Activated T-helper 1 cell treated with anti-CD3 and anti-CD28 coated beads, Interleukin-2, amount 50 U/mL, for 16 hours (primary cell): Measurements from ENCODE around the gene RPEL1.

ENCODE experiments used
- DNase-seq, 2 donors: peaks; one replicate each; pipeline ENCODE4 v3.0.0-alpha.2; 2020; ENCODE audit warnings: low read depth in 1 of 2, low spot score in 1 of 2

Gene RPEL1

GRCh38 chr10:103278537-103278823 lies 32.8 kb downstream of the RPEL1 start:
- DNase-seq: no peak

GRCh38 chr10:103278862-103279298 lies 33.2 kb downstream of the RPEL1 start:
- DNase-seq: peak in 1 of 2 donors; percentile 17

DNA sequence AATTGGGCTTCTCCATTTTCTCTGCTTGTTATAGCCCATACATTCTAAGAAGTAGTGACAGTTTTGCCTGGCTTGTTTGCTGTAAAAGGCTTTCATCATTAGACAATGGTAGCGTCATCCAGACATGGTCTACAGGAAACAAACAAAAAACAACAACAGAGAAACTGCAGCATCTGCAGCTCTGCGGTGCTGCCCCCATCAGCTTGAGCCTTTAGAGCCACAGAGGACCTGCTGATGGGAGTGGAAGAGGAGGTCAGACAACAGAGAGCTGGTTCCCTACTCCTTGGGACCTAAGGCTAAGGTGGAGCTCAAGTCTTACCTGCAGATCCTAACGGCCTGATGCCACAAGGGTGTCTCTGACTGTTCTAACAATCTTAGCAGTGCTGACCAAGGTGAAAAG lies 34.3 kb downstream of the RPEL1 start:
- no peak for DNase-seq

DNA sequence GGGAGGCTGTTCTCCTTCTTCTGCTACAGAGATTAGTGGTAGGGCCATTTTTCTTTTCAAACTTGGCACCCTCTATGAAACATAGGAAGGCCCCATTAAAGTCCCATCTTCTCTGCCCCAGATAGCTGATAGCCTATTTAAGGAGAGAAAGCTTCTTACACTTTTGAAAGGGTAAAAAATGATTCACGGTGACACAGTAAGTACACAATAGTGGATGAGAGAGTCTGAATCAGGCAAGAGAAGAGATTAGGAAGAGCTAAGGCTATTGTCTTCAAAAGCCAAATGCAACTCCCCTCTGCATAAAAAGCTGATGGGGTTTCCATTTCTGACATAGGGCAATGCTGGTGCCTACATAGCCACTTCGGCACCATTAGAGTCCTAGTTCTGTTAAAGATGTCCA lies 34.8 kb downstream of the RPEL1 start:
- DNase-seq: no peak

DNA sequence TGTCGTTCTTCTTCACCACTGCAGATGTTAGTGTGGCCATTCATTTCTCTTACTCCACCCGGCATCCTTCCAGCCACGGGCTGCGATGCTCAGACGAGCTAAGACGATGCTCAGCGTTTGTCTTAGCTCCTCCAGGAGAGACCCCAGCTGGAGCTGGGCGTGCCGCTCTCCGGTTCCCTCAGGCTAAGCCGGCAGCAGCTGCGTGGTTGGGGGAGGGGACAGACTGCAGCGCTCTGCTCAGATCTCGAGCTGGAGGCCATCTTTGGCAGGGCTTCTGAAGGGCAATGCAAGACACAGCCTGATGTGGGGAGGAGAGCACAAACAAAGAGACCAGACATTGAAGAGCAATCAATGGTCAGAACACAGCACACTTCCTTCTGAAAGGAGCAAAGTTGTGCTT lies 36.1 kb downstream of the RPEL1 start:
- DNase-seq: no peak

DNA sequence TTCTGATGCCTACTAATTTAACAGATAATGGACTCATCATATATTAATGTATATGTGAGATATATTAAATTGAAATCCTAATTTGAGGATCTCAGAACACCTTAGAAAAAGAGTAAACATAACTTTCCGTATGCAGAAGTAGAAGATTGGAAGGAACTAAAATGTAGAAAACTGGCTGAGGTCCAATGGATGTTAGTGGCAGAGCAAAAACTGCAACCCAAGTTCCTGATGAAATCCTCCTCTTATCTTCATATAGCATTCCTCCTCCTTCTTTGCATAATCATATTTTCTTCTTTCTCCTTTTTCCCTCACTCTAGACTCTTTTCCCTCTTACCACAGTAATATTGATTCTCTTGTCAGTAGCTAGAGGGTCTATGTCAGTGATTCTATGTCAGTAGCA lies 37.3 kb downstream of the RPEL1 start:
- DNase-seq: no peak

DNA sequence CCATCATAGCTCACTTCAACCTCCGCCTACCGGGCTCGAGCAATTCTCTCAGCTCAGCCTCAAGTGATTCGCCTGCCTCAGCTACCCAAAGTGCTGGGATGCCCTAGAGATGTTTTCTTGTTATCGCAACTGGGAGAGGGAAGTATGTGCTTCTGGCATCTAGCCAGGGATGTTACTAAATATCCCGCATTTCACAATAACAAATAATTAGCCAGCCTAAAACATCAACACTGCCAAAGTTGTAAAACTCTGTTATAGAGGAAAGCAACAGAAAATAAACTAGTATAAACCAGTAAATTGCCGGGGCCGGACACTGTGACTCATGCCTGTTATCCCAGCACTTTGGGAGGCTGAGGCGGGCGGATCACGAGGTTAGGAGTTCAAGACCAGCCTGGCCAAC lies 38.5 kb downstream of the RPEL1 start:
- DNase-seq: no peak

DNA sequence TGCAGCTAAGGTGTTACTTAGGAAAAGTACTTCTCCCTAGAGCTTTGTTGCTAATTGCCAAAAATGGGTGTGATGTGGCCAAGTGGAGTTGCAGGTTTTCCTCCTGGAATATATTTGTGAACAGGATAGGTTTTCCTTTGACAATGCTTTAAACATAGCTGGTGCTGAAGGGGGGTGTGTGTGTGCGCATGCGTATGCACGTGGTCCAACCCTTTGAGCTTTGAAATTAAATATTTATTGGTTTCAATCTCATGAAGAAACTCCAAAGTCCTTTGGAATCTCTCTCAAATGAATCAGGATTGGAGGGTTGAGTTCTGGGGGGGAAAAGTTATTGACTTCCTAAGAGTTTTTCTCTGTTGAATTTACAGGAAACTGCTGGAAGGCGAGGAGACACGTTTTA lies 42.3 kb downstream of the RPEL1 start:
- no peak for DNase-seq

DNA sequence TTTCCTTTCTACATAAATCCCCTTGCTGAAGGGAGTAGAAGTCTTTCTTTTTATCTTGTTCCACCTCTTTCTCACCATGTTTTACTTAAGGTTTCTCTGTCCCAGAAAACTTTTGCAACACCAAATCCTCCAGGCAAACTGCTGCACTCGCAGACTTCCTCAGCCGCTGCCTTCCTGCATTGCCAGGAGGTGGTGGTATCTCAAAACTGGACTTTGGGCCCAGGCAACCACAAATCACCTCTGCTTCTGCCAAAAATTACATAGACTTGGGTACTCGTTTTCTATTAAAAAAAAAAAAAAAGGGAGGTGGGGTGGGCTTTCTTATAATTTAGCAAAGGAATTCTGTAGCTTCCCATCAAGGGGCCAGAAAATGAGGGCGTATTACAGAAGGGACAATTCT lies 45.9 kb downstream of the RPEL1 start:
- no peak for DNase-seq

DNA sequence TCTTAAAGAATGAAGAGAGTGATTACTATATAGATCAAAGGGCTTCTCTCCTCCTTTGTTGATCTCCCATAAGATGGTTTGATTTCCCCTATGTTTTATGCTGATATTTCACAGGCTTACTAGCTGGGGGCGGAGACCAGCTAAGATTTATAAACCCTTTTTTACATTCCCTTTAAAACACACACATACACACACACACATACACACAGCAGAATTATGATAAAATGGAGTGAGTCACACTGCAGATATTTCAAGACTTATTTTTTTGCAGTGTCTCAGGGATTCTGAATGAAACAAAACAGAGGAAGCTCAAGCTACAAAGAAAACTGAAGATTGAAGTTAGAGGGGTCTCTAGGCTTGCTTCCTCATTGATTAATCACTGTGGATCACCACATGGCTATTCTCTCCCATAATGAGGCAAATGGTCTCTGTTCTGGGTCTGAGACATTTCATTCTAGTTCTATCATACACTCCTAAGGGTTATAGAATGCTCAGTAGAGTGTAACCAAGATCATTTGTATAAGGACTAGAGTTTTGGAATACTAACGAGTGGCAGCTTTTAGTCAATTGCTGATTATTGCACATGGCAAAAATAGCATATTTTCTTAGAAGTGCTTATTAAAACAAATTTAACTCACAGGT lies 49.8 kb downstream of the RPEL1 start:
- no peak for DNase-seq
